GM19238 (cell line): Measurements from ENCODE around the gene EDAR.

ENCODE experiments used
- DNase-seq: peaks from one replicate; pipeline ENCODE4 v3.0.0; 2011; ENCODE audit warnings: low spot score; ENCODE audit not compliant: insufficient read length

Gene EDAR

DNA sequence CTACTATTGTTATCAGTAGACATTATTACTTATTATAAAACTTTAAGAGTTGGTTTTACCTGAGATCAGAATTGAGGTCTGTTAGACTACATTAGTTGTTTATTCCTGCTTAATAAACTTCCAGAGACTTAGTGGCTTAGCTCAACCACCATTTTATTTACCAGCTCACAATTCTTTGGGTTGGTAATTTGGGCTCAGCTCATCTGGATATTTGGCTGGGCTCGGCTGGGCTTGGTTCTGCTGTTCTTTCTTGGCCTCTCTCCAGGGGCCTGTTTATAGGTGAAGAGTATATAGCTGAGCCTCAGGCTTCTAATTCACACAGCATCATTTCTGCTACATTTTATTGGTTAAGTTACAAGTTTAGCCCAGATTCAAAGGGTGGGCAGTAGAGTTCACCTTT is 134.5 kb downstream of the EDAR start:
- no peak for DNase-seq

DNA sequence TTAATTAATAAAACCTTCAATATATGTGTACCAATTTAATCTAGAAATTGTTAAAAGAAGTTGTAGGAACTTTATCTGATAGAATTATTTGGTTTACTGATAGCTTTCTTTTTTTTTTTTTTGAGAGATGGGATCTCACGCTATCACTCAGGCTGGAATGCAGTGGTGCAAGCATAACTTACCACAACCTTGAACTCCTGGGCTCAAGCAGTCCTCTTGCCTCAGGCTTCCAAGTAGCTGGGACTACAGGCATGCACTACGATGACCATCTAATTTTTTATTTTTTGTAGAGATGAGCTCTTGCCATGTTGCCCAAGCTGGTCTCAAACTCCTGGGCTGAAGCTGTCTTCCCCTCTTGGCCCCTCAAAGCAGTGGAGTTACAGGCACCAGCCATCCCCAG is 135.6 kb downstream of the EDAR start:
- DNase-seq, result no peak

- DNase-seq, result no peak
Measured at GRCh38 chr2:108852375-108852774, 136.6 kb downstream of the EDAR start.

DNA sequence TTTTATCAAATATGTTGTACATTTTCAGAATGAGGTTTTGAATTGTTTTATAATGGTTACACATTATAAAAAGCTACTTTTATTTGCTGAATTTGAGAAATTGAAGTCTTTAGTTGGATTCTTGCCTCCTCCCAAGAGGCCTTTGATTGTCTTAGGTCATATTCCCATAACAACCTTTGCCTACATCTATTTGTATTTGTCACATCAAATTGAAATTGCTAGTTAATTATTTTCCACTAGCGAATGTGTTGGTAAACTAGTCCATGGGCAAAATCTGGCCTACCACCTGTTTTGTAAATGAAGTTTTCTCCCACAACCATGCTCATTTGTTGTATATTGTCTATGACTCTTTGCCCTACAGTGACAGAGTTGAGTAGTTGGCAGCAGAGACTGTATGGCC is 142.0 kb downstream of the EDAR start:
- DNase-seq, result no peak

DNA sequence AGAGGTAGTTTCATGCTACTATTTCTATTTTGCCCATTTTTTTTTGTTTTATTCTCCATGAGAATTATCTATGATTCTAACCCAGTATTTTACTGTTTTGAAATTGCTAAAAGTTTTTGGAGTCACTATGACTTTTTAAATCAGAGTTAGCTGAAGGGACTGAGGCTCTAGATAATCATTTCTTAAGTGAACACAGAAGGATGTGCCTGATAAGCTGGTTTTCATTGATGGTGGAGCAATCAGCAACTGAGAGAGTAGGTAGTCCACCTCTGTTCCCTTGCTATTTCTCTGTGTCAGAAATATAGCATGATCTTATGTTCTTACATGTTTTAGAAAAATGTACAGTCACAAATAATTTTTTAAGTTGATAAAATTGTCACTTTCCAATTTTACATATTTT is 143.1 kb downstream of the EDAR start:
- DNase-seq, result no peak
